Epithelial cell of prostate (primary cell): ENCODE measurements around the gene FBXO42.

Source experiments
- DNase-seq: peaks from one replicate; pipeline ENCODE4 v3.0.0-alpha.2; 2011; ENCODE audit warnings: low read depth, low spot score
- H3K27ac ChIP-seq: fragments of 450-650 bp; 2 replicates; pipeline ENCODE4 v1.5.1; 2017; ENCODE audit warnings: mild to moderate bottlenecking

The FBXO42 gene

DNA sequence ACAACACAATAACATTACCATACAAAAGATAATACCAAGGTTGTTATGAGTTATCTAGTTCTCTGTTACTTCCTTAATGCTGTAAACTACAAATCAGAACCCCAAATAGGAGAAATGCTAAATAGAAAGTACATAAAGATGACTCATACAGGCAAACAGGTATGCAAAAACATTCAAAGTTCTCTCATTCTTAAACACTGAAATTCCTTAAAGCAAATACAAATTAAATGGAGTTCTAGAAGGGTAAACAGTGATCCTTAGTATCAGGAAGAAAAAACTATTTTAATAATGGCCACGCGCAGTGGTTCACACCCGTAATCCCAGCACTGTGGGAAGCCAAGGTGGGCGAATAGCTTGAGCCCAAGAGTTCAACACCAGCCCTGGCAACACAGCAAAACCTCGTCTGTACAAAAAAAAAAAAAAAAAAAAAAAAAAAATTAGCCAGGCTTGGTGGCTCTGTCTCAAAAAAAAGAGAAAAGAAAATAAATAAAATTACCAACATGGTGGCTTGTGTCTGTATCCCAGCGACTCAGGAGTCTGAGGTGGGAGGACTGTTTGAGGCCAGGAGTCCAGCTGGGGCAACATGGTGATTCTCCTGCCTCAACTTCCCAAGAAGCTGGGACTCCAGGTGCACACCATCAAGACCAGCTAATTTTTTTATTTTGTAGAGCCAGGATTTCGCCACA is 17.5 kb downstream of the FBXO42 start:
- peak overlapping the region; percentile 34 for H3K27ac ChIP-seq
- no peak for DNase-seq

- no peak for DNase-seq
These were observed 25.4 kb downstream of the FBXO42 start for GRCh38 chr1:16326833-16327404.

DNA sequence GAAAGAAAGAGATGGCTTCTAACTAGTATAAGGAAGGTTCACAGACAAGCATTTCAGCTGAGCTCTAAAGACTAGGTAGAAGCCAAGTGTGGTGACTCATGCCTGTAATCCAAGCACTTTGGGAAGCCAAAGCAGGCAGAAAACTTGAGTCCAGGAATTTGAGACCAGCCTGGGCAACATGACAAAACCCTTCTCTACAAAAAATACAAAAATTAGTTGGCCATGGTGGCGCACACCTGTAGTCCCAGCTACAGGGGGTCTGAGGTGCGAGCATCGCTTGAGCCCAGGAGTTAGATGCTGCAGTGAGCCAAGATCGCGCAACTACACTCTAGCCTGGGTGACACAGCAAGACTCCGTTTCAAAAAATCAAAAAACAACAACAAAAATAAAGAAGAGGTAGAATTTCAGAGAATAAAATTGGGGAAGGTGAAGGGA is 27.8 kb downstream of the FBXO42 start:
- DNase-seq = no peak
- peak overlapping the region; percentile 17 for H3K27ac ChIP-seq

More at GRCh38 chr1:16326833-16327404, 25.4 kb downstream of the FBXO42 start:
- no peak overlapping the region for H3K27ac ChIP-seq

GRCh38 chr1:16321176-16321867 is 31.0 kb downstream of the FBXO42 start:
- DNase-seq = peak; percentile 60
- peak overlapping the region; percentile 74 for H3K27ac ChIP-seq

- no peak overlapping the region for H3K27ac ChIP-seq
- DNase-seq = no peak
These were observed 33.7 kb downstream of the FBXO42 start for GRCh38 chr1:16318555-16318954.

DNA sequence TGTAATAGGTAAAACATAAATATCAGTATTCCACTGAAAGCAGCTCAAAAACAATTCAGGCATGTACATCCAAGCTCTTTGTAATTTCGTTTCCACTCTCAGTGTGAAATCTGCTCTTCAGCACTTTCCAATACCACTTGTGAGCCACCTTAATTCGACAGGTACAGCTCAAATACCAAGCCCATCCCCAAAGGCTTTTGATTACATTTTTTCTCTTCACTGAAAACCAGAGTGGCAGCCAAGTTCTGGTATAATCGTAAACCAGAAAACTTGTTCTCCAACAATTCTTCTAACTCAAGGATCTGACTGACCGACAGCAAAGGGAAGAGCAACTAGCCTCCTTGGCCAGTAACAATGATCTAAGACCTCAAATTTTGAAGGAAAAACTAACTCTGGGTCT is 36.8 kb downstream of the FBXO42 start:
- no peak overlapping the region for H3K27ac ChIP-seq

GRCh38 chr1:16307222-16307621 is 45.1 kb downstream of the FBXO42 start:
- DNase-seq = no peak
- H3K27ac ChIP-seq = no peak overlapping the region

More for the DNA sequence above, 36.8 kb downstream of the FBXO42 start:
- DNase-seq = no peak

GRCh38 chr1:16302709-16303627 is 49.3 kb downstream of the FBXO42 start:
- H3K27ac ChIP-seq = no peak overlapping the region
- DNase-seq = no peak

- H3K27ac ChIP-seq = peak overlapping the region; percentile 50
These were observed 51.8 kb downstream of the FBXO42 start for GRCh38 chr1:16300436-16300835.

DNA sequence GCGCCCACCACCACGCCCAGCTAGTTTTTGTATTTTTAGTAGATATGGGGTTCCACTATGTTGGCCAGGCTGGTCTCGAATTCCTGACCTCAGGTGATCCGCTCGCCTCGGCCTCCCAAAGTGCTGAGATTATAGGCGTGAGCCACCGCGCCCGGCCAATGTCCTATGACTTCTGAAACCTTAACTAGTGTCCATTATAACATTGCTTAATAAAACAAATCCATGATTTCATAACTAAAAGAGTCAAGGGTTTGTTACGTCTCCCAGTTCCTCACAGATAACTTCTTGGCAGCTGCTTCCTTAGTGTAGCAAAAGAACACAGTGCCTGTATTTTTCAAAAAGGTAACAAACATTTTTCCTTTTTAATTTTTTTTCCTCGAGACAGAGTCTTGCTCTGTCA is 53.6 kb downstream of the FBXO42 start:
- H3K27ac ChIP-seq = no peak overlapping the region
- no peak for DNase-seq

More at GRCh38 chr1:16300436-16300835, 51.8 kb downstream of the FBXO42 start:
- DNase-seq = peak; percentile 93

- H3K27ac ChIP-seq = no peak overlapping the region
- DNase-seq = no peak
These were observed 55.6 kb downstream of the FBXO42 start for GRCh38 chr1:16296643-16297042.

DNA sequence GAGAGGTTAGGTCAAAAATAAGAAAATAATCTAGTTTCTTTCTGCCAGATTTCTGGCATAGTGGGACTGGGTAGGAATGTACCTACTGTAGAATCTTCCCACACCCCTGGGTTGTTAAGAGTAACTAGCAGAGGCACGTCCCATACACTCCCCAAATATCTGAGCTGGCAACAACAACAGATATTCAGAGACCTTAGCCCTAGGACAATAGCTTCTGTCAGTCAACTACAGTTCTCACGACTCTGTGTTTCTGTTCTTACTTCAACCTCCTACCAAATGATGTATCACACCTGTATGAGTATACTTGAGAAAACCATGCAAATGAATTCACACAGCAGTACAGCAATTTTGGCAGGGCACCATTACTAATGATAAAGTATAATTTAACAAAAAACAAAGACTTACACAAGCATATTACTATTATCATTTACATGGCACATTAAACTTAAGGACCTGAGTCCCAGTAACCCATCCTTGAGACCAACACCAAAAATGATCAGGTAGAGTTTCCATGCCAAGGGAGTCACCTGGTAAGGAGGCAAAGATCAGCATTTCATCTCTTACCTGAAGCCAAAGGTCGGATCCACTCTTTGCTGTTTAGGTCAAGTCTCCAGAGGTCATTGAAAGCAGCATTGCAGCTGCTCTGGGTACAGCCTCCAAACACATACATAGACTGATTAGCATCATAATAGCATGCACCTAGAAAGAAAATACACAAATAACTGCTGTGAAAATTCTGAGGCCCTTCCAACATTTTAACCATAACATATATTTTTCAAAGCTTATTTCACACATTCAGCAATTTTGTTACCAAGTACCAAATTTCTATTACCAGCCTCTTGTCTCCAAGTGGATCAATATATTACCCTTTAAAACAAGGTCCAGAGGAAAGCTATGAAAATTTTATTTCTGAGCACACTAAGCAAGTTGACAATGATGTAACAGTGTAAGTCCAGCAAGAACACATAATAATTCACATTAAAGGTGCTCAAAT is 57.8 kb downstream of the FBXO42 start:
- H3K27ac ChIP-seq = no peak overlapping the region
- DNase-seq = peak; percentile 83

DNA sequence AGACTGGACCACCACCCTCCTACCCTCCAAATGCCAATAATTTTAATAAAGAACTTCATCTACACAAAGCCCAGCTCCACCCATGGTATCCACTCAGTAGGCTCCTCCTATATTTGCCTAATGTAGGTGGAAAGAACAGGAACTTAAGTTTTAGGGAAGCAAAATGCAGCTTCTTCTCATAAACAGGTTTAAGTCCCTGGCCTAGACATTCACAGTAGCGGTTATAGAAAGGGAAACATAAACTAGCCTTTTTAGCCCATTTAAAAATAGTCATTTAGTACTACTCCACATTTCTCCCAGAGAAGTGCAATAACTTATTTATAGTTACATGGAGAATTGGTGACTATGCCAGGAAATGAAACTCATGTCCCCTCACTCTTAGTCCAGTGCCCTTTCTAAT is 58.7 kb downstream of the FBXO42 start:
- no peak overlapping the region for H3K27ac ChIP-seq
- DNase-seq = no peak

- no peak overlapping the region for H3K27ac ChIP-seq
- DNase-seq = no peak
These were observed 59.5 kb downstream of the FBXO42 start for GRCh38 chr1:16292739-16293138.

DNA sequence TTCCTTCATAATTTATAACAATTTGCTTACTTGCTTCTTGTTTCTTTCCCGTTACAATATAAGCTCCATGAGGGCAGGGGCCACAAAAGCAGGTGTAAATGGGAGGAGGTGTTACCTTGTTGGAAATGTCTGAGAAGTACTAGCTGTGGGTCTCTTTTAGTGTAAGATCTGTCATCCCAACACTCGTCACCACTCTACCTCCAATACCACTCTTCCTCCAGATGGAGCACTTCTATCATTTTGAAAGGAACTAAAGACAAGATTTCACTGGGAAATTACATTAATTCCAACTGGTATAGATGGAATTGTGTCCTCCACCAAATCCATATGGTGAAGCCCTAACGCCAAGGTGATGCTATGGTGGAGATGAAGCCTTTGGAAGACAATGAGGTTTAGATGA is 62.3 kb downstream of the FBXO42 start:
- H3K27ac ChIP-seq = no peak overlapping the region
- no peak for DNase-seq

GRCh38 chr1:16286122-16286521 is 66.2 kb downstream of the FBXO42 start:
- H3K27ac ChIP-seq = no peak overlapping the region
- no peak for DNase-seq

- H3K27ac ChIP-seq = no peak overlapping the region
- no peak for DNase-seq
These were observed 70.5 kb downstream of the FBXO42 start for GRCh38 chr1:16281765-16282164.

GRCh38 chr1:16279186-16279585 is 73.1 kb downstream of the FBXO42 start:
- no peak overlapping the region for H3K27ac ChIP-seq
- DNase-seq = no peak
